ENCODE results near the gene CARD11.
A peak's percentile ranks its signal among the peaks of the same experiment; 100 is the strongest.
"Not testable (repeated sequence)": the region's sequence is repeated elsewhere in the genome, so short reads cannot be mapped to it uniquely, and the experiment has no call there.

CARD11 gene

GRCh38 chr7:2922866-2923265 lies 120.8 kb downstream of the CARD11 start:
- DNase-seq = no peak

GRCh38 chr7:2922348-2922691 lies 121.3 kb downstream of the CARD11 start:
- DNase-seq = no peak

- DNase-seq = peak; percentile 0
Measured at GRCh38 chr7:2921653-2922347, 121.9 kb downstream of the CARD11 start.

GRCh38 chr7:2920956-2921652 lies 122.6 kb downstream of the CARD11 start:
- DNase-seq = no peak

- not testable (repeated sequence) for DNase-seq
Measured at GRCh38 chr7:2920480-2920879, 123.2 kb downstream of the CARD11 start.

GRCh38 chr7:2920041-2920440 lies 123.6 kb downstream of the CARD11 start:
- DNase-seq = no peak

- no peak for DNase-seq
Measured at GRCh38 chr7:2919256-2919655, 124.4 kb downstream of the CARD11 start.

- no peak for DNase-seq
Measured at GRCh38 chr7:2918406-2918805, 125.3 kb downstream of the CARD11 start.

GRCh38 chr7:2915023-2915422 lies 128.6 kb downstream of the CARD11 start:
- DNase-seq = no peak

GRCh38 chr7:2913760-2914387 lies 129.8 kb downstream of the CARD11 start:
- no peak for DNase-seq

- DNase-seq = no peak
Measured at GRCh38 chr7:2912684-2913439, 130.8 kb downstream of the CARD11 start.

- no peak for DNase-seq
Measured at GRCh38 chr7:2911466-2911865, 132.2 kb downstream of the CARD11 start.

GRCh38 chr7:2909471-2910039 lies 134.1 kb downstream of the CARD11 start:
- DNase-seq = no peak

- DNase-seq = no peak
Measured at GRCh38 chr7:2909043-2909442, 134.6 kb downstream of the CARD11 start.

- DNase-seq = no peak
Measured at GRCh38 chr7:2908103-2908683, 135.5 kb downstream of the CARD11 start.

- no peak for DNase-seq
Measured at GRCh38 chr7:2906197-2906931, 137.3 kb downstream of the CARD11 start.

GRCh38 chr7:2905500-2905899 lies 138.2 kb downstream of the CARD11 start:
- no peak for DNase-seq

GRCh38 chr7:2905027-2905426 lies 138.6 kb downstream of the CARD11 start:
- no peak for DNase-seq

GRCh38 chr7:2904202-2904601 lies 139.5 kb downstream of the CARD11 start:
- DNase-seq = no peak

GRCh38 chr7:2903682-2904162 lies 139.9 kb downstream of the CARD11 start:
- DNase-seq = no peak

GRCh38 chr7:2897023-2897422 lies 146.6 kb downstream of the CARD11 start:
- no peak for DNase-seq

- DNase-seq = no peak
Measured at GRCh38 chr7:2896131-2896530, 147.5 kb downstream of the CARD11 start.

Measured in OCI-M1 (cell line).